ENCODE measurements around the gene ARX. TPM values are rescaled to one million over a fixed set of nuclear protein-coding genes. Genes with fewer than 3 reads are reported as not detected.
A peak's percentile ranks its signal among the peaks of the same experiment; 100 is the strongest.

ARX gene
- total and polyA plus RNA-seq, 2 donors (not counting 3 experiments of a cell fraction or from before 2014, with no cell fraction given) = not detected

- Histone ChIP-seq H3K79me2 (ENCODE audit: control insufficient read depth, insufficient read depth, low read length) (no peaks in the 10 kb centered on the region), H3K27ac (ENCODE audit: insufficient read depth, low read depth, low read length) (no peak overlapping the region), H2AFZ (ENCODE audit: low read depth, low read length) (no peak overlapping the region), H3K4me2 (ENCODE audit: insufficient read depth, low read length) (no peak overlapping the region), H3K27me3 (ENCODE audit: control insufficient read depth in 2 of 2, insufficient read depth in 2 of 2, low read length in 2 of 2) (peaks cover 74 to 92% of the 10 kb centered on the region in 2 experiments), H4K20me1 (replicated peaks; ENCODE audit: control insufficient read depth, extremely low read depth, insufficient read depth, low read length) (no peaks in the 10 kb centered on the region), H3K36me3 (ENCODE audit: control insufficient read depth in 2 of 2, extremely low read depth in 1 of 2, insufficient read depth in 2 of 2, low read length in 2 of 2) (no peaks in the 10 kb centered on the region), H3K4me3 (replicated peaks in 1 of 3; ENCODE audit: insufficient read depth in 1 of 3, low read depth in 1 of 3, low read length in 3 of 3) (no peak overlapping the region), H3K9me1 (replicated peaks; ENCODE audit: control insufficient read depth, extremely low read depth, insufficient read depth, low read length) (no peaks in the 10 kb centered on the region), H3K4me1 (ENCODE audit: control insufficient read depth, extremely low read depth, insufficient read depth, low read length) (peaks cover 2% of the 10 kb centered on the region), H3K9ac (replicated peaks; ENCODE audit: extremely low read depth, insufficient read depth, low read length) (no peak overlapping the region), H3K9me3 (replicated peaks; ENCODE audit: control insufficient read depth, insufficient read depth, low read length) (no peaks in the 10 kb centered on the region)
- FAIRE-seq (no peak), DNase-seq (ENCODE audit: low read depth, low spot score) (no peak)
- TF ChIP-seq EZH2 (IDR thresholded peaks at IDR 0.05; ENCODE audit: borderline replicate concordance, low read depth, low read length, severe bottlenecking) = peak; percentile 68
- no peak for TF ChIP-seq CTCF (IDR thresholded peaks at IDR 0.05; ENCODE audit: extremely low read depth in 1 of 2, insufficient read depth in 1 of 2, low read depth in 1 of 2, low read length in 2 of 2)
- no peak for TF ChIP-seq POLR2A (IDR thresholded peaks at IDR 0.05; ENCODE audit: low read depth, low read length)
- TF ChIP-seq MAX (IDR thresholded peaks at IDR 0.05; ENCODE audit: insufficient read depth, insufficient read length) = no peak
- no peak for TF ChIP-seq FOS (IDR thresholded peaks at IDR 0.05; ENCODE audit: borderline replicate concordance, insufficient read depth, low read length)
- no peak for TF ChIP-seq POLR2AphosphoS5 (IDR thresholded peaks at IDR 0.05; ENCODE audit: insufficient read depth, low read depth, low read length)
- no peak for TF ChIP-seq MYC (IDR thresholded peaks at IDR 0.05; ENCODE audit: low read depth, low read length)
- BruUV-seq (replicated peaks) = no TSS peak
- CTCF ChIA-PET = interaction anchor here (0.9 to 3.6 kb wide), 4 partner anchors 17 to 272 kb away, joined by 3 to 48 read pairs (median 8); no protein-coding TSS in a partner anchor
- dilution Hi-C loops (cut with MboI; ENCODE audit: extremely low pct_ligation_motif_present, low sequenced_read_pairs) = no loop called here
- intact Hi-C loops (cut with micrococcal nuclease) = loop anchor here (1.0 to 5.0 kb wide), 2 partner anchors 122 to 182 kb away; no protein-coding TSS in a partner anchor
- POLR2A ChIA-PET = no interaction called here
Measured at GRCh38 chrX:25020391-25020904, 4.7 kb upstream of the ARX start.
